Heart right ventricle (tissue), 16 donors: Measurements from ENCODE around the gene LTB4R. TPM values are rescaled to one million over a fixed set of nuclear protein-coding genes. Genes with fewer than 3 reads are reported as not detected.

ENCODE experiments used
- ATAC-seq, 8 donors: fragments of 200-7000 bp; cut with Tn5 transposase; one replicate each; pipeline ENCODE4 v1.9.1; 2020; ENCODE audit warnings: mild to moderate bottlenecking in 8 of 8, moderate library complexity in 8 of 8, moderate number of reproducible peaks in 1 of 8
- DNase-seq, 2 donors: peaks; one replicate each; pipeline ENCODE4 v3.0.0-alpha.2; 2020
- H3K27ac ChIP-seq, 10 donors: fragments of 200-600 bp; sonication (generic) in 2 of 10; one replicate each; pipeline versions ENCODE4 v1.5.0 to v1.8.0; 2020 to 2022; ENCODE audit warnings: mild to moderate bottlenecking in 3 of 10
- H3K27me3 ChIP-seq, 7 donors: fragments of 200-600 bp; one replicate each; pipeline ENCODE4 v1.8.0; 2021 to 2022; ENCODE audit warnings: mild to moderate bottlenecking in 2 of 7
- H3K36me3 ChIP-seq, 9 donors: fragments of 200-600 bp; sonication (generic) in 1 of 9; one replicate each; pipeline versions ENCODE4 v1.5.0 to v1.8.0; 2020 to 2022; ENCODE audit warnings: mild to moderate bottlenecking in 2 of 9
- H3K4me1 ChIP-seq, 9 donors: fragments of 200-600 bp; sonication (generic) in 1 of 9; one replicate each; pipeline versions ENCODE4 v1.5.0 to v1.8.0; 2020 to 2022; ENCODE audit warnings: mild to moderate bottlenecking in 4 of 9
- H3K4me3 ChIP-seq, 10 donors: fragments of 200-600 bp; sonication (generic) in 2 of 10; one replicate each; pipeline versions ENCODE4 v1.5.0 to v1.8.0; 2020 to 2022; ENCODE audit warnings: mild to moderate bottlenecking in 7 of 10, moderate library complexity in 2 of 10
- H3K9me3 ChIP-seq, 11 donors: fragments of 200-600 bp in 10 of 11; sonication (generic) in 2 of 11; one replicate each; pipeline versions ENCODE4 v1.5.0 to v1.8.0; 2013 to 2022; ENCODE audit warnings: mild to moderate bottlenecking in 2 of 11, control low read depth in 1 of 11, moderate library complexity in 1 of 11
- WGBS, 2 donors: extraction: QIAGEN DNeasy Blood & Tissue Kit; methylation state at CpG; one replicate each; pipeline ENCODE4 v1.1.7; 2013; ENCODE audit warnings: inconsistent platforms in 1 of 2; 5-methylcytosine and 5-hydroxymethylcytosine counted together
- intact Hi-C, 10 donors: fragments of 100-400 bp; cut with DNase I; formaldehyde crosslinking; loops; one replicate each; pipeline versions ENCODE4 v1.11.1 to v1.14.2; 2022
- polyA plus RNA-seq, 2 donors: library from polyadenylated mRNA; stranded (reverse); fragments of 200-250 nt; gene quantifications; one replicate each; pipeline ENCODE4 v1.2.3, GENCODE V29; 2013
- total RNA-seq, 10 donors: library from RNA; stranded (reverse); fragmentation: NEBNext Ultra II Directional in 3 of 10; extraction: Animal tissue kit (Norgen Biotek cat#: 25700) in 3 of 10; gene quantifications; one replicate each; pipeline versions ENCODE4 v1.2.1 to v1.2.4, GENCODE V29; 2021 to 2023
- TF ChIP-seq, protein P1 (sequence below), 9 donors: fragments of 200-600 bp; sonication (generic) in 2 of 9; IDR thresholded peaks; one replicate each; pipeline versions ENCODE4 v1.5.0 to v1.8.0; 2021 to 2022; ENCODE audit warnings: antibody characterized with exemption in 9 of 9, mild to moderate bottlenecking in 5 of 9, moderate library complexity in 1 of 9
- donor health status: Arrhythmogenic right ventricular cardiomyopathy.
- donor health status: ischemic (EF 13 %, LVEDD 7.1; RV severe dilation, severe dysfunction).
- donor health status: healthy with polysubstance abuse.
- donor health status: DM: no; HTN: yes; CAD: no.
- donor health status: DM: no; HTN: no; CAD: no.
- donor health status: ischemic (EF 25% LVEDD 6.9; RV normal size, moderate dysfunction).
- donor health status: ischemic (EF 25% LVEDD 5.7; RV mildly dilated, moderate dysfunction).
- donor health status: healthy.
- donor health status: DM: yes; HTN: yes; CAD: no.
- donor health status: Ischemic cardiomyopathy.
- donor health status: ischemic (EF 35%, LVEDD 5.7; RV mildly dilated, moderate dysfunction).
- donor health status: nonischemic (EF 11% LVEDD 7.7; RV severe dilation, severe dysfunction).
- donor health status: DM: yes; HTN: yes; CAD: no.
- donor health status: PGD.
- donor health status: ischemic (EF 29% LVEDD 5.4; RV normal size, mild dysfunction).
- donor health status: nonischemic (EF 23%, LVEDD 6.1; RV moderate dilation, normal function).

LTB4R gene
- total and polyA plus RNA-seq, 12 donors = 0.76 to 3.7 (median 2.0) TPM

DNA sequence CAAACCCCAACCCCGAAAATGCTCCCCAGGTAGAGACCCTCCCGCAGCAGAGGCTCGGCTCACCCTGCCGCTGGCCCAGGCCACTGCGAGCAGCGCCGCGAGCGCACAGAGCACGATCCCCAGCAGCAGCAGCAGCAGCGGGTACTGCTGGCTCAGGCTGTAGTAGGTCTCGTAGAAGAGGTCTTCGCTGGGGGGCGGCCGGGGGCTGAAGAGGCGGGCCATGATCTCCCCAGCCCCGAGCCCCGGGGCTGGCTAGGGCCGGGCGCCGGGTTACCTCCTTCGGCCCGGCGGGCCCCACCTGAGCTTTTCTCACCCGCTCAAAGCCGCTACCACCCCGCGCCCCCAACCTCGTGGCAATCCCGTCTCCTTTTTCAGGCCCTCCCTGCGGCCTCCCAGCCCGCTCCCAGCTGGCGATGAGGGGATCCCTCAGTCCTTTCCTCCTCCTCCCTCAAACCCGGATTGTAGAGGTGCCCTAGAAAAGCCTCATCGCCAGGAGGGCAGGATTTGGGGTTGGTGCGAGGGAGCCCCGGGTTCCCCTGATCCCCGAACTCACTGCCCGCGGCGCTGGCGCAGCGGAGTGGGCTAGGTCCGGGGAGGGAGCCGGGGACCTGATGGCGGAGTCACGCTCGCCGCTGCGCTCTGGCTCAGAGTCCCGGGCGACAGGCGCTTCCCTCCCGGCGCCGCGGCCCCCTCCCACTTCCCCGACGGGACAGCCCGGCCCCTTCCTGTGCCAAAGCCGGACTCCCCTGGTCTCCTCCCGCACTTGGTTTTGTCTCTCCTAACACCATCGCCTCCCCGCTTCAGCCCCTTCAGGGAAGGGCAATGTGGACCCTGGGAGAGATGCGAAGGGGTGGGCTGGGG, 23.4 kb downstream of the LTB4R start, which contains the start of gene ADCY4:
TSS of gene ADCY4 (minus strand) at position 641 of the 861 bp plus-strand sequence. CDS start at position 222, 419 bp downstream.
- peak within 1 kb of the TSS; percentile 47 to 88 (median 70) for H3K4me3 ChIP-seq
- peak within 1 kb of the TSS; percentile 86 to 98 (median 94) for H3K27ac ChIP-seq
- H3K9me3 ChIP-seq = no peaks in the 10 kb centered on the region
- peaks cover 0 to 38% (median 0%) of the 10 kb centered on the region in 9 donors for H3K36me3 ChIP-seq
- ATAC-seq = peak; percentile 38 to 72 (median 62)
- peak; percentile 70 to 73 for DNase-seq
- TF ChIP-seq, protein P1, sequence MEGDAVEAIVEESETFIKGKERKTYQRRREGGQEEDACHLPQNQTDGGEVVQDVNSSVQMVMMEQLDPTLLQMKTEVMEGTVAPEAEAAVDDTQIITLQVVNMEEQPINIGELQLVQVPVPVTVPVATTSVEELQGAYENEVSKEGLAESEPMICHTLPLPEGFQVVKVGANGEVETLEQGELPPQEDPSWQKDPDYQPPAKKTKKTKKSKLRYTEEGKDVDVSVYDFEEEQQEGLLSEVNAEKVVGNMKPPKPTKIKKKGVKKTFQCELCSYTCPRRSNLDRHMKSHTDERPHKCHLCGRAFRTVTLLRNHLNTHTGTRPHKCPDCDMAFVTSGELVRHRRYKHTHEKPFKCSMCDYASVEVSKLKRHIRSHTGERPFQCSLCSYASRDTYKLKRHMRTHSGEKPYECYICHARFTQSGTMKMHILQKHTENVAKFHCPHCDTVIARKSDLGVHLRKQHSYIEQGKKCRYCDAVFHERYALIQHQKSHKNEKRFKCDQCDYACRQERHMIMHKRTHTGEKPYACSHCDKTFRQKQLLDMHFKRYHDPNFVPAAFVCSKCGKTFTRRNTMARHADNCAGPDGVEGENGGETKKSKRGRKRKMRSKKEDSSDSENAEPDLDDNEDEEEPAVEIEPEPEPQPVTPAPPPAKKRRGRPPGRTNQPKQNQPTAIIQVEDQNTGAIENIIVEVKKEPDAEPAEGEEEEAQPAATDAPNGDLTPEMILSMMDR (IDR thresholded peaks at IDR 0.05) = no peak
- peaks cover 0 to 50% (median 25%) of the 10 kb centered on the region in 7 donors for H3K27me3 ChIP-seq
- intact Hi-C loops = loop anchor here in 8 of 10 donors (1.0 to 5.0 kb wide), 7 partner anchors 32 to 343 kb away; partner anchors contain the start of genes CBLN3 (in 1 of the 8) and KHNYN (in 1 of the 8)
- peaks cover 12 to 88% (median 55%) of the 10 kb centered on the region in 9 donors for H3K4me1 ChIP-seq
- 2 to 3% methylated on average over 61 to 65 of the region's 65 CpGs for WGBS, 2 donors

DNA sequence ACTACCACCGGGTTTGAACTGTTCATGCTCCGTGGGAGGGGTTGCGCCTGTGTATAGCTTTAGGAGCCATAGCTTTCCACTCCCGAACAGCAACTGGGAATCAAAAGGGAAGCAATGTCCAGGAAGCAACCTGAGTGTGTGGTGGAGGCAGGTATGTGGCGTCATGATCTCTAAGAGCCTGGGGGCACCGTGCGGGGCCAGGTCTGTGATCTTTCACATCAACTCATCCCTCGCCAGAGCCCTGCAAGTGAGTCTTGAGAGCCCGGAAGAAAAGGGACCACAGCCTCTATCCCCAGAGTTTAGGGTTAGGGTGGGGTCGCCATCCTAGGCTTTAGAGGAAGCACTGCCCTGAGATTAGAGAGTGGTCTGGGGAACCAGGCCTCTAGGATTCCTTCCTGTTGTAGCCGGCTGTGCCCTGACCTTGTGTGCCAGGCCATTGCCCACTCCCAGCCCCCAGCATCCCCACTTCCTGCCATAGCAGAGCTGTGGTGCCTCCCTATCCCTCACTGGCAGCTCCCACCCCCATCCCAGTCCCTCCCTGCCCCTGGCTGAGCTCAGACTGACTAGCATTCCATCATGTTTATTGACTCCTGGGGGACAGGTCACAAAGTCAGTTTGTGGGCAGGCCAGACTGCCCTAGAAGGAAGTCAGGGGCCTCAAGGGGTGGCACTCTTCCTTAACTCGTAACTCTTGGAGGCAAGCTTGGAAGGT, 24.3 kb downstream of the LTB4R start:
- Histone ChIP-seq H3K9me3 (no peaks in the 10 kb centered on the region), H3K27ac (peak overlapping the region; percentile 86 to 98 (median 94)), H3K4me3 (peak overlapping the region in 9 of 10 donors; percentile 63 to 88 (median 70)), H3K36me3 (peaks cover 0 to 38% (median 0%) of the 10 kb centered on the region in 9 donors), H3K27me3 (peaks cover 0 to 59% (median 26%) of the 10 kb centered on the region in 7 donors), H3K4me1 (peaks cover 12 to 83% (median 56%) of the 10 kb centered on the region in 9 donors)
- TF ChIP-seq, protein P1 (IDR thresholded peaks at IDR 0.05) = no peak
- DNase-seq = no peak
- ATAC-seq = no peak
- intact Hi-C loops = loop anchor here in 5 of 10 donors (1.0 to 2.0 kb wide), 3 partner anchors 31 to 101 kb away; no protein-coding TSS in a partner anchor
- WGBS, 2 donors = 66 to 67% methylated on average over 12 of the region's 12 CpGs

DNA sequence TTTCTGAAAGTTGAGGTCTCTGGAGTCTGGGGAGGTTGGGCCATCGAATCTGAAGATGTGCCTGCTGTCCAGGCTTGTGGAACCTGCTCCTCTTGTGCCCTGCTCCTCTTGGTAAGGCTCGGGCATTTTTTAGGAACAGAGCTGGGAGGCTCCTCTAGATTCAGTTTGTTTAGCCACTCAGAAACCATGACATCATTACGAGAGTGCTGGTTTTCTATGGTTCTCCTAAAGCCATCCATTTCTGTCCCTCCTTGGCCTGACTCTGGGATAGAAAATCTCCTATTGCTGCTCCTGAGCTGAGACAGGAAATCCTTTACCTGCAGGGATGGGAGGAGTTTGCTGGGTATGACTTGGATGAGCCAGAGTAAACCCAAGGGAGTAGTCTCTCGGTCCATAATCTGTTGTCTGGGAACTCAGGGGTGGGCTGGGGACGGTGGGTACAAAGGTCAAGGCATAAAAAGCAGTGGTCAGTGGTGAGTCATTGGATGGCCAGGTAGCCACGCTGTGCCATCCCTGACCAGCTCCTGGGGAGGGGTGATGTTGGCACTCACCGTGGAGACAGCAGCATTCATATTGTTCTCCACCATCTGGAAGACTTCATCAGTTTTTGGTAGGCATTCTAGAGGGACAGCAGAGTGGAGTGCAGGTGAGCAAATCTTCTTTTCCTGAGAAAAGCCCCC, 26.0 kb downstream of the LTB4R start:
- WGBS, 2 donors = 91 to 93% methylated on average over 7 of the region's 7 CpGs
- Histone ChIP-seq H3K27me3 (peaks cover 0 to 59% (median 26%) of the 10 kb centered on the region in 7 donors), H3K36me3 (peaks cover 0 to 30% (median 0%) of the 10 kb centered on the region in 9 donors), H3K27ac (no peak overlapping the region), H3K4me3 (no peak overlapping the region), H3K9me3 (no peaks in the 10 kb centered on the region), H3K4me1 (peaks cover 12 to 70% (median 47%) of the 10 kb centered on the region in 9 donors)
- TF ChIP-seq, protein P1 (IDR thresholded peaks at IDR 0.05) = no peak
- no peak for DNase-seq
- intact Hi-C loops = no loop called here
- no peak for ATAC-seq
